Middle frontal gyrus (tissue), 1 donor: ENCODE data around the gene PHF10.
A peak's percentile ranks its signal among the peaks of the same experiment; 100 is the strongest.
"Not testable (repeated sequence)": the region's sequence is repeated elsewhere in the genome, so short reads cannot be mapped to it uniquely, and the experiment has no call there.

Experiments used
- DNase-seq: peaks from one replicate; pipeline ENCODE4 v3.0.0-alpha.2; 2015; ENCODE audit warnings: low spot score; ENCODE audit errors: extremely low spot score

Gene PHF10

DNA sequence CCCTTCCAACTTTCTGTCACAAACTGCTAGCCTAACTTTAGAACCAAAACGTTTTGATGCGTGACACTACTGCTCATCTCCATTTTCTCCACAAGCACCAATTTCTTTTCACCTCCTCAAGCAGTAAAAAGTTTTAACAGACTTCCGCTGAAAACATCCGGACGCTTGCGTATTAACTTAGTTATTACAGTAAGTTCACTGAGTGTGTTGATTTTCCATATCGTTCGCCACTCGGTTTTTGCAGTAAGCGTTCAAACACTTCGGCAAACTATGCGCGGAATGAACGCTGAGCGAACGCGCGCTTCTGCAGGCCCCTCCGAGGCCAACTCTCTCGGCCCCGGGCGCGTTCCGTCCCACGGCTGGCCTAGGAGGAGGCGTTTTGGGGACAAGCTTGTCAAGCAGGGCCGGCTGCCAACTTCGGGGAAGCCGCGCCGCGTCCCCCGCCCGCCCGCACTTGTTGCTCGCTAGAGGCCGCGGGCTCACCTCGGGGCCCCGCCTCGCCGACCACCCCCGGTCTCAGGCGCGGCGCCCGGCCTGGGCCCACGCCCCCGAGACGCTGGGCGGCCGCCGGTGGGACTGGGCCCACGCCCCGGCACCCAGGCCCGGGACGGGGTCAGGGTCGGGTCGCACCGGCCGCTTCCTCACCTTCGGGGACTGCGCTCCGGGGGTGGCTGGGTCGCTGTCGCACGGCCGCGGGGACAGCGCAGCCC, 945 bp downstream of the PHF10 start:
- peak; percentile 37 for DNase-seq

DNA sequence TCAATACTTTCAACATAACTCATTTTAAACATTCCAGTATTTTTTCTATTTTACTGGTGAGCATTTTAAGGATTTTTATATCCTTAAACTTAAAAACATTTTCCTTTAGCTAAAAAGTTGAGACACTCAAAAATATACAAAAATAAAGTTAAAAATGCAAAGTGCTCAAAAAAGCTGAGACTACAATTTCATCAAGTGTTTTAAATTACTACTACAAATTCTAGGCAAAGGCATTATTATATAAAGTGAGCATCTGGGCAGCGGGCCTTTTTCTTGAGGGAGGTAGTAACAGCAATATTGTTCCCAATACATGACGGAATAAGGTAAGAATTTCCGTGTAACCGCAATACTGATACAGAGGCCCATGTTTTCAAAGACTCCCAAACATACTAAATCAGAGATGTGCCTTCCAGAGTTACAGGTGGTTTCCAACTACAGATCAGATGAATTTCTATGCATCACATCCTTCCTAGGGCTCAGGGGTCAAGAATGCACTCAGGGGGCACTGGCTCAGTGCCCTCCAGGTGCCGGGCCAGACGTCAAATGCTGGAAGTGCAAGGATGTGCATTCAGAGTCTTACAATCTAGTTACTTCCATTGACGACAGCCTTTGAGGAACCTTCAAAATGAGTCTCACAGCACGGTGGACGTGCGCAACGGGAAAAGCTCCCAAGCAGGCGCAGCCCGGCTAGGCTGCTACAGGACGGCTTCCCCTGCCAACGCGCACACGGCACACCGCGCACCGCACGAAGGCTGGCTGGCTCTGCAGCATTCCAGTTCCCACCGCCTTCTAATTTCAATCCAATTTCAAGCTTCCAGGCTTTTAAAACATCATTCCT, 1.7 kb downstream of the PHF10 start:
- DNase-seq: no peak

DNA sequence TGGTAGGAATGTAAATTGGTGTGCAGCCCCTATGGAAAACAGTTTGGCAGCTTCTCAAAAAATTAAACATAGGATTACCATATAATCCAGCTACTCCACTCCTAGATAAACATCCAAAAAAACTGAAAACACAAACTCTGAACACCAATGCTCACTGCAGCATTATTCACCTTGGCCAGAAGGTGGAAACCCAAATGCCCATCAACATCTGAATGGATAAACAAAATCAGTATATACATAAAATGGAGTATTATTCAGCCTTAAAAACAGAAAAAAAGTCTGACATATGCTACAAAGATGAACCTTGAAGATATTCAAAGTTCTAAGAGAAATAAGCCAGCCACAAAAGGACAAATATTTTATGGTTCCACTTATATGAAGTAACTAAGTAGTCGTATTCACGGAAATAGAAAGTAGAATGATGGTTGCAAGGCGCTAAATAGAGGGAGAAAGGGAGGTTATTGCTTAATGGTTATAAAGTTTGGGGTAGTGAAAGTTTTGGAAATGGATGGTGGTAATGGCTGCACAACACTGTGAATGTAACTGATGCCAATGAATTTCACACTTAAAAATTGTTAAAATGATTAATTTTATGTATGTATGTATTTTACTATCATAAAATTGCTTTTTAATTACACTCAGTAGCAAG, 4.0 kb downstream of the PHF10 start:
- no peak for DNase-seq

- no peak for DNase-seq
Observed at GRCh38 chr6:169719117-169719516, 5.2 kb downstream of the PHF10 start.

DNA sequence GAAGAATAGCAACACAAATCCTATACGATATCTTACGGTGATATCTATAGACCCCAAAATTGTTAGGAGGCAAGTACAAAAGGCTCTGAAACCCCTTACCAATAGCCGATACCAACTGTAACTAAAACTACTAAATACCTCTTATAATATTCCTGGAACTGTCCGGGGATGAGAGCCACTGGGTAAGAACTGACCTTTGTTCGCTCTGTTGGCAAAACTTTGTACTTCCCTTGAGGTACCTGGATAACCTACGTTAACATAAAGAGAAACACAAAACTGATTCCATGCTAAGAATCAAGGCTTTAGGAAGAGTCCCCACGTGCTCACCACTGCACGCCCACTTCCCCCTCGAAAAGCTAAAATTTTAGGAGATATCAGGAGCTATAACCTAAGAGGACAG, 9.7 kb downstream of the PHF10 start:
- no peak for DNase-seq

DNA sequence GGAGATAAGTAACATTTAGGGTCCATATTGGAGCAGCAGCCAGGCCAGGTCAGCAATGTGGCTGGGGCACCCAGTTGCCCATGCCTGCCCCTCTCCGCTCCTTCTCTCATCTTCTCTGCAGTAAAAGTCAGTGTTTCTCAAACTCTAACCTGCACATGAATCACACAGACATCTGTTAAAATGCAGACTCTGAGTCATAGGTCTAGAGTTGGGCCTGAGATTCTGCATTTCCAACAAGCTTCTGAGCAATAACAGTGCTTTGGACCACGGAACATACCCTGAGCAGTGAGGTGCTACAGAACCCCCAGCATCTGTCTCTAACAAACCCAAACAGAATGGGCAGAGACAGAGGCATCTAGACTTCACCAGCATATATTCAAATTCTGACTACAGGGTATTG, 10.1 kb downstream of the PHF10 start:
- DNase-seq: no peak

DNA sequence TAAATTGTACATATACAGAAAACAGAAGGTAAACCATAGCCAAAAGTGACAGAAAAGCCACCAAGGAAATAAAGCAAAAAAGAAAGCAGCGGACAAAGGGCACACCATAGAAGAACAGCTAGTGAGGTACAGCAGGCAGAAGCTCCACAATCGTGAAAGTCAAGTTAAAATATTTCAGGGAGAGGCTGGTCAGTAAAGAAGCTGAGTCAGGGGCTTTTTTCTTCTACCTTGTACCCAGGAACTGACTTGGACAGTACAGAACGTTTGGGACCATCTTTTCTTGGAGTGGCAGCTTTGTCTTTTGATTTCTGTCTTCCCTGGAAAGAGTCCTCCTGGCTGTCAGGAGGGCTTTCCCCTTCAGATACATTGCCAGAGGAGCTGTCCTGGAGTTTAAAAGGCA, 14.3 kb downstream of the PHF10 start:
- no peak for DNase-seq

- DNase-seq: no peak
Observed at GRCh38 chr6:169709293-169709692, 15.0 kb downstream of the PHF10 start.

- DNase-seq: no peak
Observed at GRCh38 chr6:169707772-169708171, 16.5 kb downstream of the PHF10 start.

GRCh38 chr6:169702840-169703246, 21.5 kb downstream of the PHF10 start:
- DNase-seq: no peak

GRCh38 chr6:169701954-169702839, 22.1 kb downstream of the PHF10 start, which contains the start of the genes C6orf120 and WDR27:
TSS of gene C6orf120 (plus strand) at chr6:169702126. CDS start at chr6:169702460, 334 bp downstream.
TSS of gene WDR27 (minus strand) at chr6:169702029. CDS start at chr6:169689005, 13,024 bp downstream.
- peak; percentile 96 for DNase-seq

- no peak for DNase-seq
Observed at GRCh38 chr6:169701311-169701953, 22.9 kb downstream of the PHF10 start.

- DNase-seq: no peak
Observed at GRCh38 chr6:169700296-169700695, 24.0 kb downstream of the PHF10 start.

DNA sequence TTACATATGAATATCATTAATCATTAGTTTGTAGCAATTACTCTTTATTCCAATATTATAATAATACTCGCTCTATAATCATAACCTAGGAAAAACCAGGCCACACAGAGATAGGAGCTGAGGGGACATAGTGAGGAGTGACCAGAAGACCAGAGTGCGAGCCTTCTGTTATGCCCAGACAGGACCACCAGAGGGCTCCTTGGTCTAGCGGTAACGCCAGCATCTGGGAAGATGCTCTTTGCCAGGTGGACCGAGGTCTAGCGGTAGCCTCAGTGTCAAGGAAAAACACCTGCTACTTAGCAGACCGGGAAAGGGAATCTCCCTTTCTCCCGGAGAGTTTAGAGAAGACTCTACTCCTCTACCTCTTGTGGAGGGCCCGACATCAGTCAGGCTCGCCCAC, 27.2 kb downstream of the PHF10 start:
- DNase-seq: not testable (repeated sequence)

- no peak for DNase-seq
Observed at GRCh38 chr6:169695131-169695530, 29.2 kb downstream of the PHF10 start.

DNA sequence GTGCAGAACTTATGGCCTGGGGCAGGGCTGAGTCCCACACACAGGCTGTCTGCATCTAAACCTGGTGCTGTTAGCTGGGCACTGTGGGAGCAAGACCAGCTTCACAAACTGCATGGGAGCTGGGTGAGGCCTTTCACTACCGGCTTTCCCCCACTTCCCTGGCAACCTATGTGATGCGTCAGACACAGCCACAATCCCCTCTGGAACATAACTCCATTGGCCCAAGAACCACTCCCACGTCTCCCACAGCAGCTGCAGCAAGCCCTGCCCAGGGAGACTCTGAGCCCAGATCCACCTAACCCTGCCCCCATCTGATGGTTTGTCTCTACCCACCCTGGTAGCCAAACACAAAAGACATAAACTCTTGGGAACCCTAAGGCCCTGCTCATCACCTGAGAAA, 31.8 kb downstream of the PHF10 start:
- no peak for DNase-seq

DNA sequence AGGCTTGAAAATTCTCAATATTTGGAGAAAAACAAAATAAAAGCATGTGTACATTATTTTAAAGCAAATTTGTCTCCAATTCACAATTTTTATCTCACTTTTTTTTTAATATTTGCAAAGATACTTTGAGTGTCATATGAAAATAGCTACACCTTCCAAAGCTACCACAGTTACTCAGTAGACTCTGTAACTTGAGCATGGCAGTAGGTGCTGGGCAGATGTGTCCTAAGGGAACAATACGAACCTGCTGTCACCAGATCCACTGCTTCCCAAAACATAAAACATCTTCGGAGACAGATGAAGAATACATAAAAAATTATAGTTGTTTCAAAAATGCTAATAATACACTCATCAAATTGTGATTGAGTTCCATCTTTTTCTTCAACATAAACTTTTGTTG, 33.0 kb downstream of the PHF10 start:
- DNase-seq: no peak

- no peak for DNase-seq
Observed at GRCh38 chr6:169689287-169689686, 35.0 kb downstream of the PHF10 start.

DNA sequence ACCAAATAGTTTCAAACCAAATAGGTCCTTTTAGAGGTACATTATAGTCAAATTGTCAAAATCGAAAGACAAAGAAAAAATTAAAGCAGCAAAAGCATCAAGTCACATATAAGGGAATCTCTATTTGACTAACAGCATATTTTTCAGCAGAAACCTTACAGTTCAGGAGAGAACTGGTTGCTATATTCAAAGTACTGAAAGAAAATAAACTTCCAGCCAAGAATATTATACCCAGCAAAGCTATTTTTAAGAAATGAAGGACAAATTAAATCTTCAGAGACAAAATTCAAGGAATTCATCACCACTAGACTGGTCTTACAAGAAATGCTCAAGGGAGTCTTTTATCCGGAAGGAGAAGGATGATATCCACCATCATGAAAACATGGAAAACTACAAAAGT, 38.4 kb downstream of the PHF10 start:
- no peak for DNase-seq

- DNase-seq: no peak
Observed at GRCh38 chr6:169684056-169684455, 40.2 kb downstream of the PHF10 start.

DNA sequence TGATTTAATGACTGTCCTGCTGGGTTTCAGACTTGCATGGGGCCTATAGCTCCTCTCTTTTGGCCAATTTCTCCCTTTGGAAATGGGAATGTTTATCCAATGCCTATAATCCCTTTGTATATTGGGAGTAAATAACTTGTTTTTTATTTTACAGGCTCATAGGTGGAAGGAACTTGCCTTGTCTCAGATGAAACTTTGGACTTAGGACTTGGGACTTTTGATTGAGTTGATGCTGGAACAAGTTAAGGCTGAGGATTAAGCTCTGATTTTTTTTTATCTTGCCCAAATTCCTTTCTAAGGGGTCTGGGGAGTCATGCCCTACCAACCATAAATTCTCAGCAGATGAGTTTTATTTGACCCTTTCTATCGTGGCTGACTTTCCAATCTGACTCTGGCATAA, 46.0 kb downstream of the PHF10 start:
- no peak for DNase-seq
